HG02840 (cell line): ENCODE measurements around the gene RASL10A.

Experiments
- ATAC-seq: cut with Tn5 transposase; IDR thresholded peaks from one replicate; pipeline ENCODE4 v1.9.1; 2021; ENCODE audit warnings: mild to moderate bottlenecking, moderate library complexity, moderate number of reproducible peaks; ENCODE audit not compliant: unreplicated experiment, low FRiP score

The RASL10A gene

GRCh38 chr22:29325356-29325755 lies 9.9 kb upstream of the RASL10A start:
- no peak for ATAC-seq

GRCh38 chr22:29323641-29324040 lies 8.1 kb upstream of the RASL10A start:
- ATAC-seq, result no peak

GRCh38 chr22:29320546-29320945 lies 5.0 kb upstream of the RASL10A start:
- no peak for ATAC-seq

GRCh38 chr22:29319072-29319471 lies 3.6 kb upstream of the RASL10A start:
- ATAC-seq, result no peak

GRCh38 chr22:29317827-29318454 lies 2.4 kb upstream of the RASL10A start:
- no peak for ATAC-seq

GRCh38 chr22:29316141-29316828 lies 788 bp upstream of the RASL10A start:
- no peak for ATAC-seq

GRCh38 chr22:29314537-29315285 lies 786 bp downstream of the RASL10A start:
- ATAC-seq, result no peak

- ATAC-seq, result no peak
These were observed 1.7 kb downstream of the RASL10A start for GRCh38 chr22:29313576-29314466.

GRCh38 chr22:29313126-29313575 lies 2.3 kb downstream of the RASL10A start:
- ATAC-seq, result no peak

GRCh38 chr22:29312218-29313125 lies 3.0 kb downstream of the RASL10A start:
- no peak for ATAC-seq

GRCh38 chr22:29311464-29312217 lies 3.9 kb downstream of the RASL10A start:
- ATAC-seq, result no peak

- no peak for ATAC-seq
These were observed 4.6 kb downstream of the RASL10A start for GRCh38 chr22:29310863-29311339.

- ATAC-seq, result no peak
These were observed 5.2 kb downstream of the RASL10A start for GRCh38 chr22:29310065-29310862.

- ATAC-seq, result no peak
These were observed 6.0 kb downstream of the RASL10A start for GRCh38 chr22:29309332-29310064.

GRCh38 chr22:29308791-29309262 lies 6.7 kb downstream of the RASL10A start:
- ATAC-seq, result no peak

- ATAC-seq, result no peak
These were observed 7.2 kb downstream of the RASL10A start for GRCh38 chr22:29308148-29308790.
